ENCODE results near the gene DYNLL1. TPM values are rescaled to one million over a fixed set of nuclear protein-coding genes. Genes with fewer than 3 reads are reported as not detected.

Gene DYNLL1
- total RNA-seq, 1 experiment from 2014 or later: 243 TPM

- TF ChIP-seq TCF7L2 (IDR thresholded peaks at IDR 0.05; ENCODE audit: borderline replicate concordance, extremely low read depth, insufficient read depth, insufficient read length): no peak
- TF ChIP-seq EZH2phosphoT487 (IDR thresholded peaks at IDR 0.05; ENCODE audit: borderline replicate concordance): no peak
- no peak for TF ChIP-seq MAX (IDR thresholded peaks at IDR 0.05)
- no peak for TF ChIP-seq ATF3 (IDR thresholded peaks at IDR 0.05)
- TF ChIP-seq ZNF274 (IDR thresholded peaks at IDR 0.05; ENCODE audit: low read depth, low read length): no peak
- TF ChIP-seq SP1 (IDR thresholded peaks at IDR 0.05; ENCODE audit: low read depth): no peak
These were observed 36.9 kb downstream of the DYNLL1 start (continued) for GRCh38 chr12:120532701-120533238.

- no peaks in the 10 kb centered on the region for H3K9me2 ChIP-seq (ENCODE audit: insufficient read depth)
- H3K4me3 ChIP-seq (replicated peaks in 1 of 2; ENCODE audit: low read depth in 1 of 2, low read length in 2 of 2): peak within 1 kb of the TSS; percentile 81 to 95
- peaks cover 4 to 13% of the 10 kb centered on the region in 2 experiments; a peak in 2 of 4 replicates for H3K36me3 ChIP-seq (ENCODE audit: control insufficient read depth in 1 of 2, insufficient read depth in 2 of 2, low read length in 2 of 2)
- H3K9me3 ChIP-seq (ENCODE audit: control insufficient read depth in 1 of 2, insufficient read depth in 1 of 2, low read depth in 1 of 2, low read length in 2 of 2): no peaks in the 10 kb centered on the region
- no TSS peak for BruUV-seq (replicated peaks)
- intact Hi-C loops (cut with micrococcal nuclease): loop anchor here (10.0 kb wide), 1 partner anchor 209 kb away; the partner anchor contains the start of gene PLA2G1B
- CTCF ChIA-PET: no interaction called here
- H3K4me1 ChIP-seq (ENCODE audit: control insufficient read depth in 1 of 2, insufficient read depth in 2 of 2, low read length in 2 of 2): peaks cover 26 to 55% of the 10 kb centered on the region in 2 experiments
- H3K79me2 ChIP-seq (ENCODE audit: insufficient read depth, low read length): peaks cover 51% of the 10 kb centered on the region
- peak; percentile 70; the same call in 1 of the 2 replicates for TF ChIP-seq ELF1 (IDR thresholded peaks at IDR 0.05; ENCODE audit: borderline replicate concordance, low read depth)
- TF ChIP-seq YY1 (IDR thresholded peaks at IDR 0.05; ENCODE audit: extremely low read depth, insufficient replicate concordance, low read depth, low read length): peak; percentile 89
- TF ChIP-seq TCF7L2 (IDR thresholded peaks at IDR 0.05; ENCODE audit: borderline replicate concordance, extremely low read depth, insufficient read depth, insufficient read length): no peak
- TF ChIP-seq EGR1 (IDR thresholded peaks at IDR 0.05; ENCODE audit: low read depth): no peak
- TF ChIP-seq ZFX (IDR thresholded peaks at IDR 0.05): peak; percentile 98
- TF ChIP-seq POLR2A (IDR thresholded peaks at IDR 0.05; ENCODE audit: borderline replicate concordance, extremely low read depth, insufficient read depth, insufficient read length): peak; percentile 94
- TF ChIP-seq CBX3 (IDR thresholded peaks at IDR 0.05; ENCODE audit: low read depth): 0 out of 2 replicates have a peak, but pooled peaks have one; percentile 31
- peak; percentile 98 for TF ChIP-seq POLR2AphosphoS5 (IDR thresholded peaks at IDR 0.05; ENCODE audit: low read depth, low read length)
- TF ChIP-seq SIN3A (IDR thresholded peaks at IDR 0.05; ENCODE audit: low read depth): peak; percentile 49; the same call in 1 of the 2 replicates
- no peak for TF ChIP-seq REST (IDR thresholded peaks at IDR 0.05; ENCODE audit: low read depth)
- TF ChIP-seq SP1 (IDR thresholded peaks at IDR 0.05; ENCODE audit: low read depth): peak; percentile 41; the same call in 1 of the 2 replicates
- TF ChIP-seq MAX (IDR thresholded peaks at IDR 0.05): 0 out of 2 replicates have a peak, but pooled peaks have one; percentile 19
- peaks cover 12% of the 10 kb centered on the region; the same call in 1 of the 2 replicates for H4K20me1 ChIP-seq (ENCODE audit: insufficient read depth)
- DNase-seq (ENCODE audit: low read depth, low spot score): peak; percentile 87
- ATAC-seq: peak; percentile 75
- peak within 1 kb of the TSS; percentile 8 for H2AFZ ChIP-seq (ENCODE audit: low read depth, low read length, poor library complexity, severe bottlenecking)
- H3K9ac ChIP-seq (ENCODE audit: low read length): peak within 1 kb of the TSS; percentile 95
- RAD21 ChIA-PET (ENCODE audit: low non-redundant PET in 1 of 2, low total read pairs in 2 of 2, uncharacterized antibody in 2 of 2, unreplicated experiment in 2 of 2): no interaction called here
- POLR2A ChIA-PET: interaction anchor here (1.2 kb wide), 1 partner anchor 38 kb away, joined by 6 read pairs; the partner anchor contains the start of gene DYNLL1
- H3K27ac ChIP-seq (ENCODE audit: low read depth, low read length): peak within 1 kb of the TSS; percentile 80
- H3K27me3 ChIP-seq (ENCODE audit: insufficient read depth, low read length): no peaks in the 10 kb centered on the region
- H3K4me2 ChIP-seq (ENCODE audit: low read length): peak within 1 kb of the TSS; percentile 97
These were observed 38.3 kb downstream of the DYNLL1 start, which contains the start of gene RNF10 for GRCh38 chr12:120534203-120534702. Gene RNF10 (plus strand): TSS chr12:120534356. CDS start chr12:120534812, 456 bp downstream.
